GDM1 (cell line): ENCODE measurements around the gene IGF2R.
"Not testable (repeated sequence)": the region's sequence is repeated elsewhere in the genome, so short reads cannot be mapped to it uniquely, and the experiment has no call there.

Experiments used
- DNase-seq: peaks from one replicate; lab custom pipeline; 2025; lab: John Stamatoyannopoulos, UW

IGF2R gene

GRCh38 chr6:159968295-159969203 lies at the start of gene IGF2R:
Gene IGF2R, plus strand, starts transcription at chr6:159969082. Its CDS starts 165 bp downstream, at chr6:159969247.
- peak; percentile 35 for DNase-seq

- no peak for DNase-seq
Measured at GRCh38 chr6:159919800-159920199, 49.1 kb upstream of the IGF2R start.

GRCh38 chr6:159924150-159924549 lies 44.7 kb upstream of the IGF2R start:
- DNase-seq, result not testable (repeated sequence)

- no peak for DNase-seq
Measured at GRCh38 chr6:159926542-159927203, 42.2 kb upstream of the IGF2R start.

GRCh38 chr6:159929819-159930218 lies 39.1 kb upstream of the IGF2R start:
- no peak for DNase-seq

GRCh38 chr6:159931112-159931511 lies 37.8 kb upstream of the IGF2R start:
- no peak for DNase-seq

GRCh38 chr6:159931846-159932245 lies 37.0 kb upstream of the IGF2R start:
- no peak for DNase-seq

GRCh38 chr6:159933077-159933476 lies 35.8 kb upstream of the IGF2R start:
- DNase-seq, result no peak

GRCh38 chr6:159934181-159934580 lies 34.7 kb upstream of the IGF2R start:
- no peak for DNase-seq

GRCh38 chr6:159935065-159935464 lies 33.8 kb upstream of the IGF2R start:
- DNase-seq, result no peak

GRCh38 chr6:159935633-159936032 lies 33.2 kb upstream of the IGF2R start:
- no peak for DNase-seq

GRCh38 chr6:159939591-159940016 lies 29.3 kb upstream of the IGF2R start:
- no peak for DNase-seq

- DNase-seq, result peak; percentile 3
Measured at GRCh38 chr6:159941286-159942113, 27.4 kb upstream of the IGF2R start.

GRCh38 chr6:159943101-159943632 lies 25.7 kb upstream of the IGF2R start:
- DNase-seq, result no peak

GRCh38 chr6:159943968-159944598 lies 24.8 kb upstream of the IGF2R start:
- DNase-seq, result no peak

- DNase-seq, result no peak
Measured at GRCh38 chr6:159945801-159946392, 23.0 kb upstream of the IGF2R start.

GRCh38 chr6:159946912-159947311 lies 22.0 kb upstream of the IGF2R start:
- no peak for DNase-seq

GRCh38 chr6:159948199-159948598 lies 20.7 kb upstream of the IGF2R start:
- no peak for DNase-seq

GRCh38 chr6:159951772-159952171 lies 17.1 kb upstream of the IGF2R start:
- DNase-seq, result no peak

GRCh38 chr6:159952289-159953005 lies 16.4 kb upstream of the IGF2R start:
- no peak for DNase-seq
